GM12878 (cell line): ENCODE measurements around the gene TMEM151A. TPM values are rescaled to one million over a fixed set of nuclear protein-coding genes. Genes with fewer than 3 reads are reported as not detected.

Experiments used
- DPF2 ChIP-seq: fragments of 450-650 bp; IDR thresholded peaks from 2 replicates; pipeline ENCODE4 v1.6.1; 2017; ENCODE audit warnings: mild to moderate bottlenecking
- FOXM1 ChIP-seq: IDR thresholded peaks from 2 replicates; pipeline ENCODE4 v1.6.1; 2012; ENCODE audit warnings: low read depth, mild to moderate bottlenecking, inconsistent platforms, low read length, moderate library complexity
- HDAC2 ChIP-seq: fragments of 200-600 bp; sonication (generic); IDR thresholded peaks from 2 replicates; pipeline ENCODE4 v1.6.1; 2017
- NR2C1 ChIP-seq: fragments of 450-650 bp; IDR thresholded peaks from 2 replicates; pipeline ENCODE4 v1.6.1; 2017; ENCODE audit warnings: antibody characterized with exemption, mild to moderate bottlenecking, moderate library complexity
- POLR2A ChIP-seq: IDR thresholded peaks from 2 replicates; pipeline ENCODE4 v1.6.1; 2011; ENCODE audit warnings: low read depth, mild to moderate bottlenecking, low read length
- POU2F2 ChIP-seq: IDR thresholded peaks from 3 replicates; pipeline ENCODE4 v1.6.1; 2011; ENCODE audit warnings: low read depth, mild to moderate bottlenecking, low read length, borderline replicate concordance
- RUNX3 ChIP-seq: IDR thresholded peaks from 2 replicates; pipeline ENCODE4 v1.6.1; 2012; ENCODE audit warnings: low read length, inconsistent platforms
- TCF3 ChIP-seq: IDR thresholded peaks from 2 replicates; pipeline ENCODE4 v1.6.1; 2012; ENCODE audit warnings: low read depth, mild to moderate bottlenecking, low read length, borderline replicate concordance; ENCODE audit not compliant: insufficient read depth
- YY1 ChIP-seq: IDR thresholded peaks from 2 replicates; pipeline ENCODE4 v1.6.1; 2011; ENCODE audit warnings: low read depth, mild to moderate bottlenecking, low read length
- polyA plus RNA-seq, 11 experiments: library from polyadenylated mRNA; depleted of rRNA in 4 of 11; unstranded in 6 of 11; stranded (reverse) in 5 of 11; fragments of >200 nt; fragmentation: Nextera tagmentation in 4 of 11; fragmentation: Illumina TruSeq in 1 of 11; extraction: Ambion mirVana in 4 of 11; extraction: Trizol in 1 of 11; gene quantifications; 1 replicate in 1 of 11; 2 replicates in 10 of 11; pipeline versions ENCODE4 v1.2.1 to v1.2.3, GENCODE V29; 2011 to 2016; ENCODE audit warnings: inconsistent platforms in 2 of 11, missing spikeins in 2 of 11, low read depth in 1 of 11
- total RNA-seq, 4 experiments: library from RNA; depleted of rRNA in 3 of 4; stranded (reverse); fragments of >200 nt in 3 of 4; fragmentation: Illumina TruSeq in 1 of 4; extraction: Trizol in 1 of 4; gene quantifications; 2 replicates each; pipeline versions ENCODE4 v1.2.1 to v1.2.3, GENCODE V29; 2013 to 2021
- TF ChIP-seq, protein P1 (sequence below): IDR thresholded peaks from 2 replicates; pipeline ENCODE4 v1.6.1; 2012; ENCODE audit warnings: improper control_type of control experiment, low read depth, low read length; ENCODE audit not compliant: insufficient replicate concordance
- TF ChIP-seq, protein P2 (sequence below): IDR thresholded peaks from 2 replicates; pipeline ENCODE4 v1.6.1; 2011; ENCODE audit warnings: borderline replicate concordance, low read depth, mild to moderate bottlenecking, moderate library complexity, low read length; ENCODE audit not compliant: insufficient read depth, poor library complexity, severe bottlenecking
- TF ChIP-seq, protein P3 (sequence below): fragments of 450-650 bp; formaldehyde crosslinking; IDR thresholded peaks from 2 replicates; pipeline ENCODE4 v1.4.0; 2020; ENCODE audit warnings: mild to moderate bottlenecking, moderate library complexity
- TF ChIP-seq, protein P4 (sequence below): IDR thresholded peaks from 2 replicates; pipeline ENCODE4 v1.6.1; 2012; ENCODE audit warnings: mild to moderate bottlenecking, low read depth, low read length
- TF ChIP-seq, protein P5 (sequence below): IDR thresholded peaks from 2 replicates; pipeline ENCODE4 v1.6.1; 2012; ENCODE audit warnings: low read depth, low read length, improper control_type of control experiment

Gene TMEM151A
- total and polyA plus RNA-seq, 10 of the 15 experiments (the other 5 are each of a cell fraction or from before 2014, with no cell fraction given), result not detected

DNA sequence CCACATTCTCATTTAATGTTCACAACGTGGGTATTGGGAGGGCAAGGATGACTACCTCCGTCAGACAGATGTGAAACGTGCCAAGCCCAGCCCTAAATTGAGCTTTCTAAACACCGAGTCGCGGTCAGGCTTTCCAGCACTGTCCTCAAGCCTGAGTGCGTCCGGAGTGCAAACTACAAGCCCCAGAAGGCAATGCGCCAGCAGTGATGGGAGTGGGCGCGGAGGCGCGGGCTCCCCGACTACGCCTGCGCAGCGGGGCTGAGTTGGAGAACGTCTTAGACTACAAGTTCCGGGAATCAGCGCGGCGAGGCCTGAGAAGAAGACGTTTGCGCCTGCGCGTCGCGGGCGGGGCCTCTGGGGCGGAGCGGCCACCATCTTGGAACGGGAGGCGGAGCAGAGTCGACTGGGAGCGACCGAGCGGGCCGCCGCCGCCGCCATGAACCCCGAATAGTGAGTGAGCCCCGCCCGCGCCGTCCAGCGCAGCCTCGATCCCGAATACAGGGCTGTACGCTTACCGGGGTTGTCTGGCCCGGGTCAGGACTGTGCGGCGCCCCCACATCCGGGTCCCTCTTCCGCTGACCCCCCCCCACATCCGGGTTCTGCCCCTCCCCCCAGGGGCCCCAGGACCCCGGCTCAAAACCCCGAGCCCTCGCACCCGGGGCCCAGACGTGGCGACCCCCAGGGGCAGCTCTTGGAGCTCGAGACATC is 23.3 kb upstream of the TMEM151A start, which contains the start of gene RAB1B (continued):
- TF ChIP-seq, protein P1, sequence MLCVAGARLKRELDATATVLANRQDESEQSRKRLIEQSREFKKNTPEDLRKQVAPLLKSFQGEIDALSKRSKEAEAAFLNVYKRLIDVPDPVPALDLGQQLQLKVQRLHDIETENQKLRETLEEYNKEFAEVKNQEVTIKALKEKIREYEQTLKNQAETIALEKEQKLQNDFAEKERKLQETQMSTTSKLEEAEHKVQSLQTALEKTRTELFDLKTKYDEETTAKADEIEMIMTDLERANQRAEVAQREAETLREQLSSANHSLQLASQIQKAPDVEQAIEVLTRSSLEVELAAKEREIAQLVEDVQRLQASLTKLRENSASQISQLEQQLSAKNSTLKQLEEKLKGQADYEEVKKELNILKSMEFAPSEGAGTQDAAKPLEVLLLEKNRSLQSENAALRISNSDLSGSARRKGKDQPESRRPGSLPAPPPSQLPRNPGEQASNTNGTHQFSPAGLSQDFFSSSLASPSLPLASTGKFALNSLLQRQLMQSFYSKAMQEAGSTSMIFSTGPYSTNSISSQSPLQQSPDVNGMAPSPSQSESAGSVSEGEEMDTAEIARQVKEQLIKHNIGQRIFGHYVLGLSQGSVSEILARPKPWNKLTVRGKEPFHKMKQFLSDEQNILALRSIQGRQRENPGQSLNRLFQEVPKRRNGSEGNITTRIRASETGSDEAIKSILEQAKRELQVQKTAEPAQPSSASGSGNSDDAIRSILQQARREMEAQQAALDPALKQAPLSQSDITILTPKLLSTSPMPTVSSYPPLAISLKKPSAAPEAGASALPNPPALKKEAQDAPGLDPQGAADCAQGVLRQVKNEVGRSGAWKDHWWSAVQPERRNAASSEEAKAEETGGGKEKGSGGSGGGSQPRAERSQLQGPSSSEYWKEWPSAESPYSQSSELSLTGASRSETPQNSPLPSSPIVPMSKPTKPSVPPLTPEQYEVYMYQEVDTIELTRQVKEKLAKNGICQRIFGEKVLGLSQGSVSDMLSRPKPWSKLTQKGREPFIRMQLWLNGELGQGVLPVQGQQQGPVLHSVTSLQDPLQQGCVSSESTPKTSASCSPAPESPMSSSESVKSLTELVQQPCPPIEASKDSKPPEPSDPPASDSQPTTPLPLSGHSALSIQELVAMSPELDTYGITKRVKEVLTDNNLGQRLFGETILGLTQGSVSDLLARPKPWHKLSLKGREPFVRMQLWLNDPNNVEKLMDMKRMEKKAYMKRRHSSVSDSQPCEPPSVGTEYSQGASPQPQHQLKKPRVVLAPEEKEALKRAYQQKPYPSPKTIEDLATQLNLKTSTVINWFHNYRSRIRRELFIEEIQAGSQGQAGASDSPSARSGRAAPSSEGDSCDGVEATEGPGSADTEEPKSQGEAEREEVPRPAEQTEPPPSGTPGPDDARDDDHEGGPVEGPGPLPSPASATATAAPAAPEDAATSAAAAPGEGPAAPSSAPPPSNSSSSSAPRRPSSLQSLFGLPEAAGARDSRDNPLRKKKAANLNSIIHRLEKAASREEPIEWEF, result no peak
- TF ChIP-seq, protein P2, sequence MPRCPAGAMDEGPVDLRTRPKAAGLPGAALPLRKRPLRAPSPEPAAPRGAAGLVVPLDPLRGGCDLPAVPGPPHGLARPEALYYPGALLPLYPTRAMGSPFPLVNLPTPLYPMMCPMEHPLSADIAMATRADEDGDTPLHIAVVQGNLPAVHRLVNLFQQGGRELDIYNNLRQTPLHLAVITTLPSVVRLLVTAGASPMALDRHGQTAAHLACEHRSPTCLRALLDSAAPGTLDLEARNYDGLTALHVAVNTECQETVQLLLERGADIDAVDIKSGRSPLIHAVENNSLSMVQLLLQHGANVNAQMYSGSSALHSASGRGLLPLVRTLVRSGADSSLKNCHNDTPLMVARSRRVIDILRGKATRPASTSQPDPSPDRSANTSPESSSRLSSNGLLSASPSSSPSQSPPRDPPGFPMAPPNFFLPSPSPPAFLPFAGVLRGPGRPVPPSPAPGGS, result peak; percentile 6
- TF ChIP-seq POLR2A, result peak; percentile 75
- TF ChIP-seq, protein P3, sequence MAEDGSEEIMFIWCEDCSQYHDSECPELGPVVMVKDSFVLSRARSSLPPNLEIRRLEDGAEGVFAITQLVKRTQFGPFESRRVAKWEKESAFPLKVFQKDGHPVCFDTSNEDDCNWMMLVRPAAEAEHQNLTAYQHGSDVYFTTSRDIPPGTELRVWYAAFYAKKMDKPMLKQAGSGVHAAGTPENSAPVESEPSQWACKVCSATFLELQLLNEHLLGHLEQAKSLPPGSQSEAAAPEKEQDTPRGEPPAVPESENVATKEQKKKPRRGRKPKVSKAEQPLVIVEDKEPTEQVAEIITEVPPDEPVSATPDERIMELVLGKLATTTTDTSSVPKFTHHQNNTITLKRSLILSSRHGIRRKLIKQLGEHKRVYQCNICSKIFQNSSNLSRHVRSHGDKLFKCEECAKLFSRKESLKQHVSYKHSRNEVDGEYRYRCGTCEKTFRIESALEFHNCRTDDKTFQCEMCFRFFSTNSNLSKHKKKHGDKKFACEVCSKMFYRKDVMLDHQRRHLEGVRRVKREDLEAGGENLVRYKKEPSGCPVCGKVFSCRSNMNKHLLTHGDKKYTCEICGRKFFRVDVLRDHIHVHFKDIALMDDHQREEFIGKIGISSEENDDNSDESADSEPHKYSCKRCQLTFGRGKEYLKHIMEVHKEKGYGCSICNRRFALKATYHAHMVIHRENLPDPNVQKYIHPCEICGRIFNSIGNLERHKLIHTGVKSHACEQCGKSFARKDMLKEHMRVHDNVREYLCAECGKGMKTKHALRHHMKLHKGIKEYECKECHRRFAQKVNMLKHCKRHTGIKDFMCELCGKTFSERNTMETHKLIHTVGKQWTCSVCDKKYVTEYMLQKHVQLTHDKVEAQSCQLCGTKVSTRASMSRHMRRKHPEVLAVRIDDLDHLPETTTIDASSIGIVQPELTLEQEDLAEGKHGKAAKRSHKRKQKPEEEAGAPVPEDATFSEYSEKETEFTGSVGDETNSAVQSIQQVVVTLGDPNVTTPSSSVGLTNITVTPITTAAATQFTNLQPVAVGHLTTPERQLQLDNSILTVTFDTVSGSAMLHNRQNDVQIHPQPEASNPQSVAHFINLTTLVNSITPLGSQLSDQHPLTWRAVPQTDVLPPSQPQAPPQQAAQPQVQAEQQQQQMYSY (CRISPR knock-in tag), result no peak
- peak; percentile 55; the same call in 1 of the 2 replicates for TF ChIP-seq DPF2
- TF ChIP-seq, protein P4, sequence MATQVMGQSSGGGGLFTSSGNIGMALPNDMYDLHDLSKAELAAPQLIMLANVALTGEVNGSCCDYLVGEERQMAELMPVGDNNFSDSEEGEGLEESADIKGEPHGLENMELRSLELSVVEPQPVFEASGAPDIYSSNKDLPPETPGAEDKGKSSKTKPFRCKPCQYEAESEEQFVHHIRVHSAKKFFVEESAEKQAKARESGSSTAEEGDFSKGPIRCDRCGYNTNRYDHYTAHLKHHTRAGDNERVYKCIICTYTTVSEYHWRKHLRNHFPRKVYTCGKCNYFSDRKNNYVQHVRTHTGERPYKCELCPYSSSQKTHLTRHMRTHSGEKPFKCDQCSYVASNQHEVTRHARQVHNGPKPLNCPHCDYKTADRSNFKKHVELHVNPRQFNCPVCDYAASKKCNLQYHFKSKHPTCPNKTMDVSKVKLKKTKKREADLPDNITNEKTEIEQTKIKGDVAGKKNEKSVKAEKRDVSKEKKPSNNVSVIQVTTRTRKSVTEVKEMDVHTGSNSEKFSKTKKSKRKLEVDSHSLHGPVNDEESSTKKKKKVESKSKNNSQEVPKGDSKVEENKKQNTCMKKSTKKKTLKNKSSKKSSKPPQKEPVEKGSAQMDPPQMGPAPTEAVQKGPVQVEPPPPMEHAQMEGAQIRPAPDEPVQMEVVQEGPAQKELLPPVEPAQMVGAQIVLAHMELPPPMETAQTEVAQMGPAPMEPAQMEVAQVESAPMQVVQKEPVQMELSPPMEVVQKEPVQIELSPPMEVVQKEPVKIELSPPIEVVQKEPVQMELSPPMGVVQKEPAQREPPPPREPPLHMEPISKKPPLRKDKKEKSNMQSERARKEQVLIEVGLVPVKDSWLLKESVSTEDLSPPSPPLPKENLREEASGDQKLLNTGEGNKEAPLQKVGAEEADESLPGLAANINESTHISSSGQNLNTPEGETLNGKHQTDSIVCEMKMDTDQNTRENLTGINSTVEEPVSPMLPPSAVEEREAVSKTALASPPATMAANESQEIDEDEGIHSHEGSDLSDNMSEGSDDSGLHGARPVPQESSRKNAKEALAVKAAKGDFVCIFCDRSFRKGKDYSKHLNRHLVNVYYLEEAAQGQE, result no peak
- TF ChIP-seq HDAC2, result no peak
- no peak for TF ChIP-seq RUNX3
- peak; percentile 96 for TF ChIP-seq YY1
- TF ChIP-seq FOXM1, result no peak
- TF ChIP-seq, protein P5, sequence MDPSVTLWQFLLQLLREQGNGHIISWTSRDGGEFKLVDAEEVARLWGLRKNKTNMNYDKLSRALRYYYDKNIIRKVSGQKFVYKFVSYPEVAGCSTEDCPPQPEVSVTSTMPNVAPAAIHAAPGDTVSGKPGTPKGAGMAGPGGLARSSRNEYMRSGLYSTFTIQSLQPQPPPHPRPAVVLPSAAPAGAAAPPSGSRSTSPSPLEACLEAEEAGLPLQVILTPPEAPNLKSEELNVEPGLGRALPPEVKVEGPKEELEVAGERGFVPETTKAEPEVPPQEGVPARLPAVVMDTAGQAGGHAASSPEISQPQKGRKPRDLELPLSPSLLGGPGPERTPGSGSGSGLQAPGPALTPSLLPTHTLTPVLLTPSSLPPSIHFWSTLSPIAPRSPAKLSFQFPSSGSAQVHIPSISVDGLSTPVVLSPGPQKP, result peak; percentile 61
- peak; percentile 60 for TF ChIP-seq NR2C1
- no peak for TF ChIP-seq TCF3
- TF ChIP-seq POU2F2, result no peak
